ENCODE measurements around the gene AOPEP.

Gene AOPEP

GRCh38 chr9:95129476-95130291 lies 403.2 kb downstream of the AOPEP start:
- no peak overlapping the region for H3K27ac ChIP-seq (ENCODE audit: low read depth, low read length)
- H3K4me3 ChIP-seq (ENCODE audit: low read length), result no peak overlapping the region
- no peaks in the 10 kb centered on the region for H3K9me3 ChIP-seq (ENCODE audit: control insufficient read depth, insufficient read depth, low read length)
- no peaks in the 10 kb centered on the region for H3F3A ChIP-seq (ENCODE audit: control insufficient read depth, insufficient read depth)
- H3K4me2 ChIP-seq (ENCODE audit: low read length), result no peak overlapping the region
- H3K27me3 ChIP-seq (ENCODE audit: control insufficient read depth, low read length), result no peaks in the 10 kb centered on the region
- no peaks in the 10 kb centered on the region for H4K20me1 ChIP-seq (ENCODE audit: control insufficient read depth, insufficient read depth, low read depth, low read length)
- no peaks in the 10 kb centered on the region; the same call in 1 of the 2 replicates for H3K36me3 ChIP-seq (ENCODE audit: control insufficient read depth, low read length)
- TF ChIP-seq EZH2phosphoT487 (IDR thresholded peaks at IDR 0.05; ENCODE audit: borderline replicate concordance, low read length) (no peak), CTCF (IDR thresholded peaks at IDR 0.05; ENCODE audit: low read depth, low read length, poor library complexity, severe bottlenecking) (no peak)
- no peaks in the 10 kb centered on the region for H3K9me2 ChIP-seq (replicated peaks; ENCODE audit: control insufficient read depth, low read length)
- H3K79me2 ChIP-seq (ENCODE audit: control insufficient read depth, low read length), result no peaks in the 10 kb centered on the region
- no peaks in the 10 kb centered on the region for H3K4me1 ChIP-seq (ENCODE audit: control insufficient read depth, low read length)

- no peak for TF ChIP-seq CTCF (IDR thresholded peaks at IDR 0.05; ENCODE audit: low read depth, low read length, poor library complexity, severe bottlenecking)
- no peak for TF ChIP-seq EZH2phosphoT487 (IDR thresholded peaks at IDR 0.05; ENCODE audit: borderline replicate concordance, low read length)
- Histone ChIP-seq H4K20me1 (ENCODE audit: control insufficient read depth, insufficient read depth, low read depth, low read length) (no peaks in the 10 kb centered on the region), H3K4me3 (ENCODE audit: low read length) (no peak overlapping the region), H3K27ac (ENCODE audit: low read depth, low read length) (no peak overlapping the region), H3K9me3 (ENCODE audit: control insufficient read depth, insufficient read depth, low read length) (no peaks in the 10 kb centered on the region), H3K4me2 (ENCODE audit: low read length) (no peak overlapping the region), H3K27me3 (ENCODE audit: control insufficient read depth, low read length) (no peaks in the 10 kb centered on the region), H3F3A (ENCODE audit: control insufficient read depth, insufficient read depth) (no peaks in the 10 kb centered on the region), H3K36me3 (ENCODE audit: control insufficient read depth, low read length) (no peaks in the 10 kb centered on the region; the same call in 1 of the 2 replicates), H3K4me1 (ENCODE audit: control insufficient read depth, low read length) (no peaks in the 10 kb centered on the region), H3K9me2 (replicated peaks; ENCODE audit: control insufficient read depth, low read length) (no peaks in the 10 kb centered on the region), H3K79me2 (ENCODE audit: control insufficient read depth, low read length) (no peaks in the 10 kb centered on the region)
Measured at GRCh38 chr9:95130484-95130883, 404.0 kb downstream of the AOPEP start.

GRCh38 chr9:95131023-95131943 lies 404.8 kb downstream of the AOPEP start:
- Histone ChIP-seq H3K9me3 (ENCODE audit: control insufficient read depth, insufficient read depth, low read length) (no peaks in the 10 kb centered on the region), H3K27ac (ENCODE audit: low read depth, low read length) (no peak overlapping the region), H3K4me1 (ENCODE audit: control insufficient read depth, low read length) (no peaks in the 10 kb centered on the region), H3K4me3 (ENCODE audit: low read length) (no peak overlapping the region), H3K79me2 (ENCODE audit: control insufficient read depth, low read length) (no peaks in the 10 kb centered on the region), H3K36me3 (ENCODE audit: control insufficient read depth, low read length) (no peaks in the 10 kb centered on the region; the same call in 1 of the 2 replicates), H3K9me2 (replicated peaks; ENCODE audit: control insufficient read depth, low read length) (no peaks in the 10 kb centered on the region), H3K4me2 (ENCODE audit: low read length) (no peak overlapping the region), H4K20me1 (ENCODE audit: control insufficient read depth, insufficient read depth, low read depth, low read length) (no peaks in the 10 kb centered on the region), H3F3A (ENCODE audit: control insufficient read depth, insufficient read depth) (no peaks in the 10 kb centered on the region), H3K27me3 (ENCODE audit: control insufficient read depth, low read length) (no peaks in the 10 kb centered on the region)
- TF ChIP-seq CTCF (IDR thresholded peaks at IDR 0.05; ENCODE audit: low read depth, low read length, poor library complexity, severe bottlenecking) (peak; percentile 94), EZH2phosphoT487 (IDR thresholded peaks at IDR 0.05; ENCODE audit: borderline replicate concordance, low read length) (no peak)

All from DOHH2 (cell line).